Cardiac muscle cell (in vitro differentiated cells and primary cell): Measurements from ENCODE around the gene IQGAP2. TPM values are rescaled to one million over a fixed set of nuclear protein-coding genes. Genes with fewer than 3 reads are reported as not detected.

Source experiments
- DNase-seq, 2 donors: peaks; one replicate each; pipeline versions ENCODE4 v3.0.0 to v3.0.0-alpha.2; 2010 to 2017; ENCODE audit warnings: low read depth in 1 of 2, low spot score in 1 of 2
- H3K27ac ChIP-seq: fragments of 200-600 bp; sonication (generic); 2 replicates; pipeline ENCODE4 v1.5.1; 2016
- H3K27me3 ChIP-seq: fragments of 200-600 bp; sonication (generic); 2 replicates; pipeline ENCODE4 v1.6.0; 2016; ENCODE audit warnings: control low read depth
- H3K36me3 ChIP-seq: fragments of 200-600 bp; sonication (generic); 2 replicates; pipeline ENCODE4 v1.5.1; 2016; ENCODE audit warnings: control low read depth
- H3K4me1 ChIP-seq: fragments of 200-600 bp; sonication (generic); 2 replicates; pipeline ENCODE4 v1.8.1; 2017; ENCODE audit warnings: low read depth, mild to moderate bottlenecking, mixed run types
- H3K4me3 ChIP-seq: fragments of 200-600 bp; sonication (generic); 2 replicates; pipeline ENCODE4 v1.5.1; 2016; ENCODE audit warnings: mild to moderate bottlenecking
- H3K9me3 ChIP-seq: fragments of 200-600 bp; sonication (generic); 2 replicates; pipeline ENCODE4 v1.5.1; 2017; ENCODE audit warnings: low read depth, mild to moderate bottlenecking, control low read depth
- polyA plus RNA-seq: library from polyadenylated mRNA; unstranded; fragments of >200 nt; fragmentation: Nextera tagmentation; extraction: Ambion mirVana; gene quantifications from 2 replicates; pipeline ENCODE4 v1.2.1, GENCODE V29; 2016
- total RNA-seq: library from RNA; depleted of rRNA; stranded (reverse); fragments of >200 nt; gene quantifications from 2 replicates; pipeline ENCODE4 v1.2.3, GENCODE V29; 2016
- TF ChIP-seq, protein P1 (sequence below): IDR thresholded peaks from 2 replicates; pipeline ENCODE4 v1.5.1; 2012; ENCODE audit warnings: low read depth, mild to moderate bottlenecking, low read length

IQGAP2 gene
- total and polyA plus RNA-seq, 2 experiments from 2014 or later = 4.1 to 10.8 TPM

DNA sequence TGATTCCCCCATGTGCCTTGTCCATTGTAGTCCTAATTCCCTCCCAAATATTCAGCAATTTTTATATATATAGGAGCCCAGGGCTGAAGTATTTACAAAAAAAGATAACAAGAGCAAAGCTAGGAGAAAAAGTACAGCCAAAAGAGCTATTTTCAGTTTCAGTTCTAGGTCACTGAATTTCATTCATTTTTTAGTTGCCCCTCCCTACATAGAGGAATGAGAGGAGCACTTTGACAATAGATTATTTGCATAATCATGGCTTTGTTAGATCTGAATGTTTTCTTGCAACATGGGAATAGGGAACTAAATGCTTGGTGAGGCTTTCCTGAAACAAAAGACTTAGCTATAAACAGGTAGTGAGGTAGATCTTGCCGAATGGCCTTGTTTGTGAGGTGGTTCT, 235.4 kb downstream of the IQGAP2 start:
- TF ChIP-seq, protein P1, sequence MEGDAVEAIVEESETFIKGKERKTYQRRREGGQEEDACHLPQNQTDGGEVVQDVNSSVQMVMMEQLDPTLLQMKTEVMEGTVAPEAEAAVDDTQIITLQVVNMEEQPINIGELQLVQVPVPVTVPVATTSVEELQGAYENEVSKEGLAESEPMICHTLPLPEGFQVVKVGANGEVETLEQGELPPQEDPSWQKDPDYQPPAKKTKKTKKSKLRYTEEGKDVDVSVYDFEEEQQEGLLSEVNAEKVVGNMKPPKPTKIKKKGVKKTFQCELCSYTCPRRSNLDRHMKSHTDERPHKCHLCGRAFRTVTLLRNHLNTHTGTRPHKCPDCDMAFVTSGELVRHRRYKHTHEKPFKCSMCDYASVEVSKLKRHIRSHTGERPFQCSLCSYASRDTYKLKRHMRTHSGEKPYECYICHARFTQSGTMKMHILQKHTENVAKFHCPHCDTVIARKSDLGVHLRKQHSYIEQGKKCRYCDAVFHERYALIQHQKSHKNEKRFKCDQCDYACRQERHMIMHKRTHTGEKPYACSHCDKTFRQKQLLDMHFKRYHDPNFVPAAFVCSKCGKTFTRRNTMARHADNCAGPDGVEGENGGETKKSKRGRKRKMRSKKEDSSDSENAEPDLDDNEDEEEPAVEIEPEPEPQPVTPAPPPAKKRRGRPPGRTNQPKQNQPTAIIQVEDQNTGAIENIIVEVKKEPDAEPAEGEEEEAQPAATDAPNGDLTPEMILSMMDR = no peak
- Histone ChIP-seq H3K4me3 (no peak overlapping the region), H3K27ac (no peak overlapping the region), H3K4me1 (no peaks in the 10 kb centered on the region), H3K9me3 (no peaks in the 10 kb centered on the region), H3K27me3 (no peaks in the 10 kb centered on the region), H3K36me3 (no peaks in the 10 kb centered on the region)
- no peak for DNase-seq

DNA sequence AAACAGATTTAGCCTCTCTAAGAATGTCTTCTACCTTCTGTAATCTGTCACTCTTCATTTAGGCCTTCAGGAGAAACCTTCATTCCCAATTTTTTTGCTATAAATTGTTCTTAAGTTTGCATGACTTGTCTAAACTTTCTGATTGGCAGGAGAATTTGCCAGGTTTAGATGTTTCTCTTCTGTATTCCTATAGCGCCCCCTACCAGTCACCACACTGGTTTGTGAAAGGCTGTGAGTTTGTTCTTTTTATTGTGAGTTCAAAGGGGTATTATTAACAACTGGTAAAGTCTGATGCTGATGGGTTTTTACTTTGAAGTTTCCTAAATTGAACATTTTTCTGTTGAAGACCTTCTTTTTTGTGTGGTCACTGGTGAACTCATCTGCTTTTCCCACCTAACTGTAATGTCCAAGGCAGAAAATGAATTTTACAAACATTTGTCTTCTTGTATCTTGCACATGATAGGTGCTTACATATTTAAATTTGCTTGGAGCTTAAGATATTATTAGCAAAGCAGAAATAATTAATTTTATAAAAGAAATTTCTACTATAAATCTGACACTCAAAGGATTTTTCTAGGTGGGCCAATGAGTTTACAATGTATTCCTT, 238.5 kb downstream of the IQGAP2 start:
- TF ChIP-seq, protein P1 = peak; percentile 87
- Histone ChIP-seq H3K9me3 (no peaks in the 10 kb centered on the region), H3K27ac (no peak overlapping the region), H3K4me3 (no peak overlapping the region), H3K4me1 (no peaks in the 10 kb centered on the region), H3K36me3 (no peaks in the 10 kb centered on the region), H3K27me3 (no peaks in the 10 kb centered on the region)
- peak; percentile 81 to 87 for DNase-seq

DNA sequence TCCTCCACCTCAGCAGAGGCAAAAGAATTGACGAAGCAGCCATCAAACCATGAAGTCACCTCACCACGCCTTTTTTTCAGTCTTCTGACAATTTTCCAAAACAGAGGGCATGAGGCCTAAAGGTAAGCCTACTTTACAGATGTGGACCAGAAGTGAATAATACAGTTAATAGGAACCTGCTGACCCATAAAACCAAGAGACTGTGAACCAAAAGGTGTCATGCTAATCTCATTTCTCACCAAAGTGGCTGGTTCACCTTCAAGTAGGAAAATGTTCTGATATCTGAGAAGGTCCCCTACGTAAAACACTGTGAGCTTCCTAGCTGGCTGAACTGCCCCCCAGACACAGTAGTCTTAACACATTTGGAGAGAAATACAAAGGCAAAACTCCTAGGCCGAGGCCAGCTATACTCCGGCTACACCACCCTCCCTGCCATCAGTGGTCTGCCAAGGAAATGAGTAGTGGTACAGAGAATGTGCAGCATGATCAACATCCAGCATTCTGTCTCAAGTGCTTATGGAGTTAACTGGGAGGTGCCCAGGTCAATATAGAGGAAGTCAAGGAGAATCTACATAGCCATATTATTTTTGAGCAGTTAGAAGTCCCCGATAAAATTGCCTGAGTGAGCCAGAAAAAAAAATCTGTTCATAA, 239.4 kb downstream of the IQGAP2 start:
- DNase-seq = peak in 1 of 2 donors; percentile 35
- H3K9me3 ChIP-seq = no peaks in the 10 kb centered on the region
- no peaks in the 10 kb centered on the region for H3K36me3 ChIP-seq
- H3K27me3 ChIP-seq = no peaks in the 10 kb centered on the region
- TF ChIP-seq, protein P1 = no peak
- H3K4me3 ChIP-seq = no peak overlapping the region
- H3K4me1 ChIP-seq = no peaks in the 10 kb centered on the region
- no peak overlapping the region for H3K27ac ChIP-seq

DNA sequence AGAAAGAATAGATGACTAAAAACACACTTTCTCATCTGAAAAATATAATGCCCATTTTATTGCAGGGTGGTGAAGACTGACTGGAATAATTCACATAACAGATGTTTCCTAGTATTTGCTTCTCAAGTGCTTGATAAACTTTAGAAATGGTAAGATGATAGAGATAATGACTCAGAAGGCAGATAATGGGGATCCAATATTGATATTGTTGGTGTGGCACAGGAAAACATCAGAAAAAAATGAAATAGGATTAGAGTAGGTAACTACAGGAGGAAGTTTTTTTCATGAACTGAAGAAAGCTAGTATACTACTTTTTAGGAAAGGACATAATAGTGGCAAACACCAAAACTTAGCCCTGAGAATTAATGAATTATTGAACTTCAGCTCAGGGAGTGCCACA, 240.3 kb downstream of the IQGAP2 start:
- Histone ChIP-seq H3K4me3 (no peak overlapping the region), H3K27me3 (no peaks in the 10 kb centered on the region), H3K4me1 (no peaks in the 10 kb centered on the region), H3K9me3 (no peaks in the 10 kb centered on the region), H3K27ac (no peak overlapping the region), H3K36me3 (no peaks in the 10 kb centered on the region)
- TF ChIP-seq, protein P1 = no peak
- DNase-seq = no peak

DNA sequence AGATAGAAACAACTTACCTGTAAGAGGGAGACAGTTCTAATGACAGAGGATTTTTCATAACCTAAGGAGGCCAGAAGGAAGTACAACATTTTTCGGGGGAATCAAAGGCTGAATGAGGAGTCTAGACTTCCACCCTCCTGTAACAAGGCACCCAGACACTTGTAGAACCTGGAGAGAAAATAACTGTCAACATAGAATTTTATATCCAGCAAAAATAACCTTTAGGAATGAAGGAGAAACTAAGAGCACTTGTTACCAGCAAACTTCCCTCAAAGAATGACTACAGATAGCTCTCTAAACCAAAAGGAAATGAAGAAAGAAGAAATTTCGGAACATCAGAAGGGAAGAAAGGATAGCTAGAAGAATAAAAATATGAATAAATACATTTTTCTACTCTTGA, 246.1 kb downstream of the IQGAP2 start:
- no peaks in the 10 kb centered on the region for H3K4me1 ChIP-seq
- DNase-seq = no peak

More for the DNA sequence above, 246.1 kb downstream of the IQGAP2 start:
- no peaks in the 10 kb centered on the region for H3K36me3 ChIP-seq
- no peak overlapping the region for H3K4me3 ChIP-seq
- TF ChIP-seq, protein P1 = no peak
- no peaks in the 10 kb centered on the region for H3K27me3 ChIP-seq
- H3K27ac ChIP-seq = no peak overlapping the region
- no peaks in the 10 kb centered on the region for H3K9me3 ChIP-seq
